ENCODE results near the gene CUX1.

Gene CUX1

GRCh38 chr7:102064361-102065025 lies 247.1 kb downstream of the CUX1 start:
- H3K27me3 ChIP-seq (ENCODE audit: insufficient read depth, low read length, poor library complexity) = no peaks in the 10 kb centered on the region
- H3K4me3 ChIP-seq (ENCODE audit: low read depth in 1 of 2, low read length in 2 of 2) = no peak overlapping the region
- DNase-seq (no peak), ATAC-seq (ENCODE audit: insufficient read depth, low read depth) (peak; percentile 17; the same call in 1 of the 3 replicates)
- TF ChIP-seq CTCF (IDR thresholded peaks at IDR 0.05; ENCODE audit: borderline replicate concordance, extremely low read depth, low read length, poor library complexity, severe bottlenecking) = no peak
- TF ChIP-seq EZH2 (IDR thresholded peaks at IDR 0.05; ENCODE audit: borderline replicate concordance, low read depth, low read length, severe bottlenecking) = no peak
- peaks cover 8% of the 10 kb centered on the region for H3K4me1 ChIP-seq (ENCODE audit: insufficient read depth, low read length)
- H3K36me3 ChIP-seq (ENCODE audit: insufficient read depth, low read length) = peaks cover 14% of the 10 kb centered on the region; the same call in 1 of the 2 replicates
- H3K79me2 ChIP-seq (ENCODE audit: insufficient read depth, low read length) = peaks cover 65% of the 10 kb centered on the region
- peak overlapping the region; percentile 45; the same call in 1 of the 2 replicates for H3K27ac ChIP-seq (ENCODE audit: low read length)
- no peak overlapping the region for H3K4me2 ChIP-seq (ENCODE audit: insufficient read depth, low read length)
- no peak overlapping the region for H2AFZ ChIP-seq (ENCODE audit: low read depth, low read length)
- no peaks in the 10 kb centered on the region for H3K9me3 ChIP-seq (ENCODE audit: insufficient read depth, low read length, severe bottlenecking)
- no peak overlapping the region for H3K9ac ChIP-seq (ENCODE audit: low read depth, low read length)
- peaks cover 21% of the 10 kb centered on the region for H4K20me1 ChIP-seq (ENCODE audit: insufficient read depth, low read length)

- Histone ChIP-seq H3K9me3 (ENCODE audit: insufficient read depth, low read length, severe bottlenecking) (no peaks in the 10 kb centered on the region), H3K9ac (ENCODE audit: low read depth, low read length) (no peak overlapping the region), H3K79me2 (ENCODE audit: insufficient read depth, low read length) (peaks cover 58% of the 10 kb centered on the region), H3K36me3 (ENCODE audit: insufficient read depth, low read length) (peaks cover 22% of the 10 kb centered on the region), H4K20me1 (ENCODE audit: insufficient read depth, low read length) (peaks cover 21% of the 10 kb centered on the region), H2AFZ (ENCODE audit: low read depth, low read length) (no peak overlapping the region), H3K4me2 (ENCODE audit: insufficient read depth, low read length) (no peak overlapping the region), H3K27me3 (ENCODE audit: insufficient read depth, low read length, poor library complexity) (no peaks in the 10 kb centered on the region), H3K4me1 (ENCODE audit: insufficient read depth, low read length) (peaks cover 8% of the 10 kb centered on the region), H3K27ac (ENCODE audit: low read length) (no peak overlapping the region; the same call in 1 of the 2 replicates), H3K4me3 (ENCODE audit: low read depth in 1 of 2, low read length in 2 of 2) (no peak overlapping the region)
- TF ChIP-seq CTCF (IDR thresholded peaks at IDR 0.05; ENCODE audit: borderline replicate concordance, extremely low read depth, low read length, poor library complexity, severe bottlenecking) (no peak), EZH2 (IDR thresholded peaks at IDR 0.05; ENCODE audit: borderline replicate concordance, low read depth, low read length, severe bottlenecking) (no peak)
- ATAC-seq (ENCODE audit: insufficient read depth, low read depth) (no peak), DNase-seq (no peak)
Observed at GRCh38 chr7:102065226-102065625, 247.8 kb downstream of the CUX1 start.

- Histone ChIP-seq H3K27ac (ENCODE audit: low read length) (peak overlapping the region; percentile 21; the same call in 1 of the 2 replicates), H3K9ac (ENCODE audit: low read depth, low read length) (no peak overlapping the region), H3K79me2 (ENCODE audit: insufficient read depth, low read length) (peaks cover 47% of the 10 kb centered on the region), H3K36me3 (ENCODE audit: insufficient read depth, low read length) (peaks cover 31% of the 10 kb centered on the region), H3K4me2 (ENCODE audit: insufficient read depth, low read length) (no peak overlapping the region), H3K4me1 (ENCODE audit: insufficient read depth, low read length) (peaks cover 6% of the 10 kb centered on the region), H4K20me1 (ENCODE audit: insufficient read depth, low read length) (peaks cover 19% of the 10 kb centered on the region), H3K27me3 (ENCODE audit: insufficient read depth, low read length, poor library complexity) (no peaks in the 10 kb centered on the region), H3K9me3 (ENCODE audit: insufficient read depth, low read length, severe bottlenecking) (peaks cover 2% of the 10 kb centered on the region), H3K4me3 (ENCODE audit: low read depth in 1 of 2, low read length in 2 of 2) (no peak overlapping the region), H2AFZ (ENCODE audit: low read depth, low read length) (no peak overlapping the region)
- no peak for DNase-seq
- TF ChIP-seq CTCF (IDR thresholded peaks at IDR 0.05; ENCODE audit: borderline replicate concordance, extremely low read depth, low read length, poor library complexity, severe bottlenecking) = no peak
- TF ChIP-seq EZH2 (IDR thresholded peaks at IDR 0.05; ENCODE audit: borderline replicate concordance, low read depth, low read length, severe bottlenecking) = no peak
- ATAC-seq (ENCODE audit: insufficient read depth, low read depth) = no peak
Observed at GRCh38 chr7:102066476-102066875, 249.1 kb downstream of the CUX1 start.
